ENCODE data around the gene ACVRL1.

The ACVRL1 gene

DNA sequence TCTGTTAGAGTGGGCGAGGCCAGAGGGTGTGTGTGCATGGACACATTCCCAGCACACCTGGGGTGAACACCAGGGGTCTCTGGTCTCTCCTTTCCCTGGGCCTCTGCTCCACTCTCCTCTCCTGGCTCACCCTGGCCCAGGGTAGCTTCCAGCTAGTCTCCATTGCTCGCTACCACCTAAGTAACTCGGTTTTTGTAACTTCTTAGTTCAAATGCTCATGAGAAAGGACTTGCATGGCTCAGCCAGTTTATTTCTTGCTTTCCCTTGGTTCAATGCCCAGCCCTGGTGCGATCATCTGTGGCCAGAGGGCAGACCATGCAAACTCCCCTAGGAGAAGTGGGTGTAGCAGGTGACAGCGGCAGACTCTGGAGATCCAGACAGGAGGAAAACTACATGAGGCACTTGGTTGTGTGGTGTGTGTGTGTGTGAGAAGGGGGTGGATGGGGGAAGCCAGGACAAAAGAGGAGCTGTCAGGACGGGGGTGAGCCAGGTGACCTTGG lies 35.2 kb downstream of the ACVRL1 start:
- Histone ChIP-seq H3K56ac (ENCODE audit: low read length) (no peak overlapping the region), H2AK5ac (ENCODE audit: low read length) (no peak overlapping the region), H3K79me2 (ENCODE audit: control insufficient read depth, insufficient read depth, low read length) (no peaks in the 10 kb centered on the region), H3K4me1 (ENCODE audit: control insufficient read depth, low read depth, low read length) (peaks cover 2% of the 10 kb centered on the region), H2BK120ac (ENCODE audit: low read depth, low read length) (no peak overlapping the region), H2BK15ac (replicated peaks; ENCODE audit: low read depth) (no peak overlapping the region), H3K36me3 (ENCODE audit: control insufficient read depth, insufficient read depth, low read length) (no peaks in the 10 kb centered on the region), H3K9ac (ENCODE audit: low read length) (no peak overlapping the region), H3K27ac (ENCODE audit: low read depth, low read length) (no peak overlapping the region), H3K27me3 (ENCODE audit: insufficient read depth, low read length, poor library complexity) (no peaks in the 10 kb centered on the region), H2BK5ac (ENCODE audit: low read length) (no peak overlapping the region), H3K4me2 (ENCODE audit: low read length) (no peak overlapping the region), H3K79me1 (ENCODE audit: low read length) (no peaks in the 10 kb centered on the region), H4K5ac (ENCODE audit: low read length) (no peak overlapping the region), H3K18ac (ENCODE audit: low read length) (no peak overlapping the region), H3K4ac (ENCODE audit: low read depth, low read length) (no peak overlapping the region), H3K23ac (ENCODE audit: low read length) (no peak overlapping the region), H4K8ac (ENCODE audit: low read depth, low read length) (no peak overlapping the region), H3K4me3 (ENCODE audit: low read length) (no peak overlapping the region)
- WGBS (ENCODE audit: extremely low coverage, insufficient coverage, low lambda C conversion rate) = no CpG with 5 or more reads among the region's 6 CpGs
- DNase-seq = no peak

- no peaks in the 10 kb centered on the region for H3K36me3 ChIP-seq (ENCODE audit: control insufficient read depth, insufficient read depth, low read length)
- no peaks in the 10 kb centered on the region for H3K79me2 ChIP-seq (ENCODE audit: control insufficient read depth, insufficient read depth, low read length)
- H2AK5ac ChIP-seq (ENCODE audit: low read length) = no peak overlapping the region
- no peak overlapping the region for H3K18ac ChIP-seq (ENCODE audit: low read length)
- H3K9ac ChIP-seq (ENCODE audit: low read length) = no peak overlapping the region
- H3K4ac ChIP-seq (ENCODE audit: low read depth, low read length) = no peak overlapping the region
- WGBS (ENCODE audit: extremely low coverage, insufficient coverage, low lambda C conversion rate) = no CpG with 5 or more reads among the region's 2 CpGs
- H3K27ac ChIP-seq (ENCODE audit: low read depth, low read length) = no peak overlapping the region
- no peak for DNase-seq
- H2BK120ac ChIP-seq (ENCODE audit: low read depth, low read length) = no peak overlapping the region
- H3K79me1 ChIP-seq (ENCODE audit: low read length) = no peaks in the 10 kb centered on the region
- no peak overlapping the region for H3K23ac ChIP-seq (ENCODE audit: low read length)
- no peak overlapping the region for H3K56ac ChIP-seq (ENCODE audit: low read length)
- H4K5ac ChIP-seq (ENCODE audit: low read length) = no peak overlapping the region
- no peaks in the 10 kb centered on the region for H3K27me3 ChIP-seq (ENCODE audit: insufficient read depth, low read length, poor library complexity)
- no peak overlapping the region for H3K4me2 ChIP-seq (ENCODE audit: low read length)
- no peak overlapping the region for H3K4me3 ChIP-seq (ENCODE audit: low read length)
- H4K8ac ChIP-seq (ENCODE audit: low read depth, low read length) = no peak overlapping the region
- H2BK5ac ChIP-seq (ENCODE audit: low read length) = no peak overlapping the region
- peaks cover 2% of the 10 kb centered on the region for H3K4me1 ChIP-seq (ENCODE audit: control insufficient read depth, low read depth, low read length)
- no peak overlapping the region for H2BK15ac ChIP-seq (replicated peaks; ENCODE audit: low read depth)
Measured at GRCh38 chr12:51943346-51943745, 36.0 kb downstream of the ACVRL1 start.

GRCh38 chr12:51944608-51945233 lies 37.4 kb downstream of the ACVRL1 start:
- Histone ChIP-seq H2AK5ac (ENCODE audit: low read length) (no peak overlapping the region), H3K9ac (ENCODE audit: low read length) (no peak overlapping the region), H3K4ac (ENCODE audit: low read depth, low read length) (no peak overlapping the region), H3K4me2 (ENCODE audit: low read length) (no peak overlapping the region), H3K4me3 (ENCODE audit: low read length) (no peak overlapping the region), H3K79me2 (ENCODE audit: control insufficient read depth, insufficient read depth, low read length) (no peaks in the 10 kb centered on the region), H2BK15ac (replicated peaks; ENCODE audit: low read depth) (no peak overlapping the region), H3K56ac (ENCODE audit: low read length) (no peak overlapping the region), H2BK120ac (ENCODE audit: low read depth, low read length) (no peak overlapping the region), H3K4me1 (ENCODE audit: control insufficient read depth, low read depth, low read length) (peaks cover 2% of the 10 kb centered on the region), H3K27ac (ENCODE audit: low read depth, low read length) (no peak overlapping the region), H3K79me1 (ENCODE audit: low read length) (no peaks in the 10 kb centered on the region), H3K36me3 (ENCODE audit: control insufficient read depth, insufficient read depth, low read length) (no peaks in the 10 kb centered on the region), H4K8ac (ENCODE audit: low read depth, low read length) (no peak overlapping the region), H3K23ac (ENCODE audit: low read length) (no peak overlapping the region), H2BK5ac (ENCODE audit: low read length) (no peak overlapping the region), H3K27me3 (ENCODE audit: insufficient read depth, low read length, poor library complexity) (peaks cover 4% of the 10 kb centered on the region), H4K5ac (ENCODE audit: low read length) (no peak overlapping the region), H3K18ac (ENCODE audit: low read length) (no peak overlapping the region)
- no peak for DNase-seq
- WGBS (ENCODE audit: extremely low coverage, insufficient coverage, low lambda C conversion rate) = no CpG with 5 or more reads among the region's 1 CpG

GRCh38 chr12:51947246-51947996 lies 40.1 kb downstream of the ACVRL1 start:
- WGBS (ENCODE audit: extremely low coverage, insufficient coverage, low lambda C conversion rate) = no CpG with 5 or more reads among the region's 8 CpGs
- H3K27me3 ChIP-seq (ENCODE audit: insufficient read depth, low read length, poor library complexity) = peaks cover 9% of the 10 kb centered on the region
- no peak overlapping the region for H3K4me3 ChIP-seq (ENCODE audit: low read length)
- peaks cover 1% of the 10 kb centered on the region for H3K79me2 ChIP-seq (ENCODE audit: control insufficient read depth, insufficient read depth, low read length)
- no peak overlapping the region for H2BK5ac ChIP-seq (ENCODE audit: low read length)
- H3K4me2 ChIP-seq (ENCODE audit: low read length) = no peak overlapping the region
- no peak overlapping the region for H4K8ac ChIP-seq (ENCODE audit: low read depth, low read length)
- no peak overlapping the region for H2AK5ac ChIP-seq (ENCODE audit: low read length)
- H3K4me1 ChIP-seq (ENCODE audit: control insufficient read depth, low read depth, low read length) = no peaks in the 10 kb centered on the region
- no peak overlapping the region for H3K4ac ChIP-seq (ENCODE audit: low read depth, low read length)
- H2BK15ac ChIP-seq (replicated peaks; ENCODE audit: low read depth) = no peak overlapping the region
- H3K9ac ChIP-seq (ENCODE audit: low read length) = no peak overlapping the region
- H3K18ac ChIP-seq (ENCODE audit: low read length) = no peak overlapping the region
- no peak overlapping the region for H4K5ac ChIP-seq (ENCODE audit: low read length)
- H3K56ac ChIP-seq (ENCODE audit: low read length) = no peak overlapping the region
- H3K23ac ChIP-seq (ENCODE audit: low read length) = no peak overlapping the region
- no peaks in the 10 kb centered on the region for H3K79me1 ChIP-seq (ENCODE audit: low read length)
- no peak overlapping the region for H2BK120ac ChIP-seq (ENCODE audit: low read depth, low read length)
- H3K27ac ChIP-seq (ENCODE audit: low read depth, low read length) = no peak overlapping the region
- DNase-seq = no peak
- H3K36me3 ChIP-seq (ENCODE audit: control insufficient read depth, insufficient read depth, low read length) = no peaks in the 10 kb centered on the region

DNA sequence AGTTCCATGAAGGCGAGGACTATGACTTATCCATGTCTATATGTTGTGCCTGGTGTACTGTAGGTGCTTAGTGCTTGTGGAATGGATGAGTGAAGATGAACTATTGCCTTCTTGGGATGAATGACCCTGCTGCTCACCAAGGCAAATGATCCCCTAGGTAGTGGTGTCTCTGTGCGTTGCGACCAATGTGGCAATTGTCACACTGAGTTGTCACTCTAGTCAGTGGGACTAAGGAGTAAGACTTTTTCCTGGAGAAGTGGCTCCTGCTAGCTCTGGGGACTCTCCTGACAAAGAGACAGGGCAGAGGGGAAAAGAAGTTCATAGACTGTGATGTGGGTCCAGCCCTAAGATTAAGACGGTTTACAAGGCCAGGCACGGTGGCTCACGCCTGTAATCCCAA lies 40.8 kb downstream of the ACVRL1 start:
- no peak for DNase-seq
- H4K5ac ChIP-seq (ENCODE audit: low read length) = no peak overlapping the region

More for the DNA sequence above, 40.8 kb downstream of the ACVRL1 start:
- H3K23ac ChIP-seq (ENCODE audit: low read length) = no peak overlapping the region
- H3K4me1 ChIP-seq (ENCODE audit: control insufficient read depth, low read depth, low read length) = peaks cover 2% of the 10 kb centered on the region
- H3K4me2 ChIP-seq (ENCODE audit: low read length) = no peak overlapping the region
- H3K27ac ChIP-seq (ENCODE audit: low read depth, low read length) = no peak overlapping the region
- H2BK15ac ChIP-seq (replicated peaks; ENCODE audit: low read depth) = no peak overlapping the region
- H2BK120ac ChIP-seq (ENCODE audit: low read depth, low read length) = no peak overlapping the region
- no peak overlapping the region for H2BK5ac ChIP-seq (ENCODE audit: low read length)
- H3K9ac ChIP-seq (ENCODE audit: low read length) = no peak overlapping the region
- no peak overlapping the region for H4K8ac ChIP-seq (ENCODE audit: low read depth, low read length)
- no CpG with 5 or more reads among the region's 6 CpGs for WGBS (ENCODE audit: extremely low coverage, insufficient coverage, low lambda C conversion rate)
- no peak overlapping the region for H3K4ac ChIP-seq (ENCODE audit: low read depth, low read length)
- no peaks in the 10 kb centered on the region for H3K79me1 ChIP-seq (ENCODE audit: low read length)
- peaks cover 9% of the 10 kb centered on the region for H3K27me3 ChIP-seq (ENCODE audit: insufficient read depth, low read length, poor library complexity)
- H3K56ac ChIP-seq (ENCODE audit: low read length) = no peak overlapping the region
- H3K18ac ChIP-seq (ENCODE audit: low read length) = no peak overlapping the region
- H3K36me3 ChIP-seq (ENCODE audit: control insufficient read depth, insufficient read depth, low read length) = no peaks in the 10 kb centered on the region
- H3K4me3 ChIP-seq (ENCODE audit: low read length) = no peak overlapping the region
- peaks cover 3% of the 10 kb centered on the region for H3K79me2 ChIP-seq (ENCODE audit: control insufficient read depth, insufficient read depth, low read length)
- no peak overlapping the region for H2AK5ac ChIP-seq (ENCODE audit: low read length)

Data from mesendoderm (in vitro differentiated cells).